Left ventricle myocardium superior (tissue), 1 donor: ENCODE measurements around the gene SULT1C2. TPM values are rescaled to one million over a fixed set of nuclear protein-coding genes. Genes with fewer than 3 reads are reported as not detected.
"Not testable (repeated sequence)": the region's sequence is repeated elsewhere in the genome, so short reads cannot be mapped to it uniquely, and the experiment has no call there.

Experiments
- ATAC-seq: fragments of 200-7000 bp; cut with Tn5 transposase; one replicate; pipeline ENCODE4 v1.9.1; 2020; ENCODE audit warnings: mild to moderate bottlenecking, moderate library complexity
- DNase-seq: peaks from one replicate; pipeline ENCODE4 v3.0.0-alpha.2; 2020
- intact Hi-C: fragments of 100-400 bp; cut with micrococcal nuclease; formaldehyde crosslinking; loops from one replicate; pipeline ENCODE4 v1.11.0; 2022
- total RNA-seq: library from RNA; stranded (reverse); fragmentation: NEBNext Ultra II Directional; extraction: Animal tissue kit (Norgen Biotek cat#: 25700); gene quantifications from one replicate; pipeline ENCODE4 v1.2.1, GENCODE V29; 2021
- donor health status: DM: no; HTN: yes; CAD: no; lungs with severe emphysema.

SULT1C2 gene
- total RNA-seq, 1 donor from 2014 or later = 0.55 TPM

- intact Hi-C loops, ATAC-seq, DNase-seq: not testable (repeated sequence)
Measured at GRCh38 chr2:108284566-108284965, 4.1 kb upstream of the SULT1C2 start.

GRCh38 chr2:108285616-108286015, 3.1 kb upstream of the SULT1C2 start:
- intact Hi-C loops = no loop called here
- ATAC-seq (no peak), DNase-seq (no peak)

- DNase-seq (no peak), ATAC-seq (no peak)
- intact Hi-C loops = no loop called here
Measured at GRCh38 chr2:108287169-108287568, 1.5 kb upstream of the SULT1C2 start.

- ATAC-seq (no peak), DNase-seq (no peak)
- intact Hi-C loops = no loop called here
Measured at GRCh38 chr2:108293850-108294249, 5.2 kb downstream of the SULT1C2 start.

GRCh38 chr2:108297436-108298141, 8.9 kb downstream of the SULT1C2 start:
- DNase-seq (no peak), ATAC-seq (no peak)
- intact Hi-C loops = no loop called here

- DNase-seq = no peak
- intact Hi-C loops = no loop called here
- ATAC-seq = no peak
Measured at GRCh38 chr2:108301558-108301957, 12.9 kb downstream of the SULT1C2 start.

GRCh38 chr2:108304975-108305374, 16.3 kb downstream of the SULT1C2 start:
- DNase-seq (no peak), ATAC-seq (no peak)
- intact Hi-C loops = no loop called here

GRCh38 chr2:108305901-108306300, 17.2 kb downstream of the SULT1C2 start:
- DNase-seq (no peak), ATAC-seq (no peak)
- intact Hi-C loops = no loop called here

- ATAC-seq (no peak), DNase-seq (no peak)
- intact Hi-C loops = no loop called here
Measured at GRCh38 chr2:108309903-108310302, 21.2 kb downstream of the SULT1C2 start.

- intact Hi-C loops = no loop called here
- DNase-seq (no peak), ATAC-seq (no peak)
Measured at GRCh38 chr2:108314586-108315296, 26.0 kb downstream of the SULT1C2 start.

GRCh38 chr2:108315444-108315934, 26.8 kb downstream of the SULT1C2 start:
- intact Hi-C loops = no loop called here
- no peak for ATAC-seq

GRCh38 chr2:108316033-108316432, 27.3 kb downstream of the SULT1C2 start:
- intact Hi-C loops = no loop called here
- DNase-seq (no peak), ATAC-seq (no peak)

More at GRCh38 chr2:108315444-108315934, 26.8 kb downstream of the SULT1C2 start:
- no peak for DNase-seq

GRCh38 chr2:108316461-108317258, 28.0 kb downstream of the SULT1C2 start:
- intact Hi-C loops = no loop called here
- ATAC-seq (no peak), DNase-seq (no peak)

- intact Hi-C loops = no loop called here
- DNase-seq (no peak), ATAC-seq (no peak)
Measured at GRCh38 chr2:108320326-108320922, 31.7 kb downstream of the SULT1C2 start.

- intact Hi-C loops = no loop called here
- ATAC-seq (no peak), DNase-seq (no peak)
Measured at GRCh38 chr2:108323619-108324018, 34.9 kb downstream of the SULT1C2 start.

GRCh38 chr2:108324531-108325255, 36.0 kb downstream of the SULT1C2 start:
- intact Hi-C loops = no loop called here
- ATAC-seq = no peak
- no peak for DNase-seq

GRCh38 chr2:108325756-108326155, 37.1 kb downstream of the SULT1C2 start:
- no peak for DNase-seq
- ATAC-seq = no peak
- intact Hi-C loops = no loop called here

- DNase-seq (no peak), ATAC-seq (no peak)
- intact Hi-C loops = no loop called here
Measured at GRCh38 chr2:108329771-108330170, 41.1 kb downstream of the SULT1C2 start.

- no peak for ATAC-seq
- no peak for DNase-seq
- intact Hi-C loops = no loop called here
Measured at GRCh38 chr2:108330979-108331378, 42.3 kb downstream of the SULT1C2 start.
